ENCODE results near the gene LRSAM1. TPM values are rescaled to one million over a fixed set of nuclear protein-coding genes. Genes with fewer than 3 reads are reported as not detected.

Gene LRSAM1
- total and polyA plus RNA-seq, 4 donors: 6.6 to 9.7 (median 7.1) TPM

DNA sequence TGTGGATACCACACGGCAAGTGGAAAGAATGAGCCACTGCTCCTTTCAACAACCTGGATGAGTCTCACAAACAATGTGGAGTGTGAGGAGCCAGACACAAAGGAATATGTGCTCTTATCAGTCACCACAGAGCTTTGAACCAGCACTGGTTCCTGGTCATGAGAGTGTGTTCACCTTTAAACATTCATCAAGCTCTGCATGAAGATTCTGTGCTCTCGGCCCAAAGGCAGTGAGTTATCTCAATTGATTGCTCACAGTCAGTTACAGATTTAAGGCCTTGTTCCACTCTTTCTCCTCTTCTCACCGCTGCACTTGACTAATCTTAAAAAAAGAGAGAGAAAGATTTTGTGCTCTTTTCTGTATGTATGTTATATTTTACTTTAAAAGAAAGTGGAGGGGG is 19.4 kb downstream of the LRSAM1 start:
- Histone ChIP-seq H3K4me3 (ENCODE audit: low read depth in 1 of 3, low read length in 3 of 3) (no peak overlapping the region), H3K27ac (ENCODE audit: low read depth in 1 of 2, low read length in 2 of 2) (no peak overlapping the region), H3K4me1 (ENCODE audit: control insufficient read depth in 4 of 4, insufficient read depth in 4 of 4, low read length in 3 of 4) (no peaks in the 10 kb centered on the region), H3K36me3 (ENCODE audit: control insufficient read depth in 4 of 4, insufficient read depth in 3 of 4, low read depth in 1 of 4, low read length in 3 of 4) (peaks cover 3 to 43% (median 21%) of the 10 kb centered on the region in 4 donors), H3K9ac (ENCODE audit: low read depth in 1 of 2, low read length in 2 of 2) (no peak overlapping the region), H3K27me3 (ENCODE audit: control insufficient read depth in 4 of 4, insufficient read depth in 4 of 4, low read length in 3 of 4) (no peaks in the 10 kb centered on the region), H3K9me3 (ENCODE audit: control insufficient read depth in 4 of 4, low read length in 3 of 4) (no peaks in the 10 kb centered on the region)
- TF ChIP-seq HNF4A (conservative IDR thresholded peaks at IDR 0.05): no peak
- no peak for TF ChIP-seq HNF4G (IDR thresholded peaks at IDR 0.05)
- no peak for TF ChIP-seq TAF1 (conservative IDR thresholded peaks at IDR 0.05)
- TF ChIP-seq RAD21 (IDR thresholded peaks at IDR 0.05): no peak
- TF ChIP-seq, protein P1, sequence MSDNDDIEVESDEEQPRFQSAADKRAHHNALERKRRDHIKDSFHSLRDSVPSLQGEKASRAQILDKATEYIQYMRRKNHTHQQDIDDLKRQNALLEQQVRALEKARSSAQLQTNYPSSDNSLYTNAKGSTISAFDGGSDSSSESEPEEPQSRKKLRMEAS (IDR thresholded peaks at IDR 0.05): no peak
- no peak for TF ChIP-seq NR2F2 (IDR thresholded peaks at IDR 0.05)
- TF ChIP-seq YY1 (IDR thresholded peaks at IDR 0.05): no peak
- no peak for TF ChIP-seq FOXA1 (IDR thresholded peaks at IDR 0.05)
- WGBS: 98% methylated on average over 3 of the region's 3 CpGs
- no peak for DNase-seq (ENCODE audit: low spot score)

DNA sequence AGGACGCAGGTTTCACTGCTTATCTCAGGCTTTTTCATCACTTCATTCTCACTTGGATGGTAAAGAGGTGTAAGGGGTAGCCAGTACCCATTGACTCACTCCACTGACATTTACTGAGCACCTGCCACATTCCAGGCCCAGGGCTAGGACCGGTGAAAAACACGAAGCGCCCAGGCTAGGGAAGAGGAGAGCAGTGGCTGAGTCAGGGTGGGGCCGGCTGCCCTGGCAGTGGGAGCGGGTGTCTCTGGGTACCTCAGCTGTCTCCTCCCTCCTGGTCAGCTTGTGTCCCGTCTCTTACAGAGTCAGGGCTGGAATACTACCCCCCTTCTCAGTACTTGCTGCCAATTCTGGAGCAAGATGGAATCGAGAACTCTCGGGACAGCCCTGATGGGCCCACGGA is 22.2 kb downstream of the LRSAM1 start:
- Histone ChIP-seq H3K9ac (ENCODE audit: low read depth in 1 of 2, low read length in 2 of 2) (no peak overlapping the region), H3K9me3 (ENCODE audit: control insufficient read depth in 4 of 4, low read length in 3 of 4) (no peaks in the 10 kb centered on the region), H3K4me3 (ENCODE audit: low read depth in 1 of 3, low read length in 3 of 3) (no peak overlapping the region), H3K4me1 (ENCODE audit: control insufficient read depth in 4 of 4, insufficient read depth in 4 of 4, low read length in 3 of 4) (no peaks in the 10 kb centered on the region), H3K27ac (ENCODE audit: low read depth in 1 of 2, low read length in 2 of 2) (no peak overlapping the region), H3K27me3 (ENCODE audit: control insufficient read depth in 4 of 4, insufficient read depth in 4 of 4, low read length in 3 of 4) (no peaks in the 10 kb centered on the region), H3K36me3 (ENCODE audit: control insufficient read depth in 4 of 4, insufficient read depth in 3 of 4, low read depth in 1 of 4, low read length in 3 of 4) (peaks cover 1 to 45% (median 19%) of the 10 kb centered on the region in 4 donors)
- DNase-seq (ENCODE audit: low spot score): no peak
- TF ChIP-seq FOXA1 (IDR thresholded peaks at IDR 0.05) (no peak), HNF4A (conservative IDR thresholded peaks at IDR 0.05) (no peak), SP1 (IDR thresholded peaks at IDR 0.05) (no peak), JUND (IDR thresholded peaks at IDR 0.05) (no peak), NR2F2 (IDR thresholded peaks at IDR 0.05) (no peak), RXRA (IDR thresholded peaks at IDR 0.05) (no peak), RAD21 (IDR thresholded peaks at IDR 0.05) (no peak), FOXA2 (IDR thresholded peaks at IDR 0.05) (no peak), GABPA (IDR thresholded peaks at IDR 0.05 in 1 of 2, conservative IDR thresholded peaks at IDR 0.05 in 1 of 2) (no peak), EGR1 (IDR thresholded peaks at IDR 0.05; ENCODE audit: low read depth in 2 of 2) (no peak), TAF1 (conservative IDR thresholded peaks at IDR 0.05) (no peak)
- TF ChIP-seq, protein P1 (IDR thresholded peaks at IDR 0.05): no peak
- TF ChIP-seq, protein P2, sequence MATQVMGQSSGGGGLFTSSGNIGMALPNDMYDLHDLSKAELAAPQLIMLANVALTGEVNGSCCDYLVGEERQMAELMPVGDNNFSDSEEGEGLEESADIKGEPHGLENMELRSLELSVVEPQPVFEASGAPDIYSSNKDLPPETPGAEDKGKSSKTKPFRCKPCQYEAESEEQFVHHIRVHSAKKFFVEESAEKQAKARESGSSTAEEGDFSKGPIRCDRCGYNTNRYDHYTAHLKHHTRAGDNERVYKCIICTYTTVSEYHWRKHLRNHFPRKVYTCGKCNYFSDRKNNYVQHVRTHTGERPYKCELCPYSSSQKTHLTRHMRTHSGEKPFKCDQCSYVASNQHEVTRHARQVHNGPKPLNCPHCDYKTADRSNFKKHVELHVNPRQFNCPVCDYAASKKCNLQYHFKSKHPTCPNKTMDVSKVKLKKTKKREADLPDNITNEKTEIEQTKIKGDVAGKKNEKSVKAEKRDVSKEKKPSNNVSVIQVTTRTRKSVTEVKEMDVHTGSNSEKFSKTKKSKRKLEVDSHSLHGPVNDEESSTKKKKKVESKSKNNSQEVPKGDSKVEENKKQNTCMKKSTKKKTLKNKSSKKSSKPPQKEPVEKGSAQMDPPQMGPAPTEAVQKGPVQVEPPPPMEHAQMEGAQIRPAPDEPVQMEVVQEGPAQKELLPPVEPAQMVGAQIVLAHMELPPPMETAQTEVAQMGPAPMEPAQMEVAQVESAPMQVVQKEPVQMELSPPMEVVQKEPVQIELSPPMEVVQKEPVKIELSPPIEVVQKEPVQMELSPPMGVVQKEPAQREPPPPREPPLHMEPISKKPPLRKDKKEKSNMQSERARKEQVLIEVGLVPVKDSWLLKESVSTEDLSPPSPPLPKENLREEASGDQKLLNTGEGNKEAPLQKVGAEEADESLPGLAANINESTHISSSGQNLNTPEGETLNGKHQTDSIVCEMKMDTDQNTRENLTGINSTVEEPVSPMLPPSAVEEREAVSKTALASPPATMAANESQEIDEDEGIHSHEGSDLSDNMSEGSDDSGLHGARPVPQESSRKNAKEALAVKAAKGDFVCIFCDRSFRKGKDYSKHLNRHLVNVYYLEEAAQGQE (IDR thresholded peaks at IDR 0.05): no peak
- TF ChIP-seq, protein P3, sequence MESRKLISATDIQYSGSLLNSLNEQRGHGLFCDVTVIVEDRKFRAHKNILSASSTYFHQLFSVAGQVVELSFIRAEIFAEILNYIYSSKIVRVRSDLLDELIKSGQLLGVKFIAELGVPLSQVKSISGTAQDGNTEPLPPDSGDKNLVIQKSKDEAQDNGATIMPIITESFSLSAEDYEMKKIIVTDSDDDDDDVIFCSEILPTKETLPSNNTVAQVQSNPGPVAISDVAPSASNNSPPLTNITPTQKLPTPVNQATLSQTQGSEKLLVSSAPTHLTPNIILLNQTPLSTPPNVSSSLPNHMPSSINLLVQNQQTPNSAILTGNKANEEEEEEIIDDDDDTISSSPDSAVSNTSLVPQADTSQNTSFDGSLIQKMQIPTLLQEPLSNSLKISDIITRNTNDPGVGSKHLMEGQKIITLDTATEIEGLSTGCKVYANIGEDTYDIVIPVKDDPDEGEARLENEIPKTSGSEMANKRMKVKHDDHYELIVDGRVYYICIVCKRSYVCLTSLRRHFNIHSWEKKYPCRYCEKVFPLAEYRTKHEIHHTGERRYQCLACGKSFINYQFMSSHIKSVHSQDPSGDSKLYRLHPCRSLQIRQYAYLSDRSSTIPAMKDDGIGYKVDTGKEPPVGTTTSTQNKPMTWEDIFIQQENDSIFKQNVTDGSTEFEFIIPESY (IDR thresholded peaks at IDR 0.05): no peak
- TF ChIP-seq, protein P4, sequence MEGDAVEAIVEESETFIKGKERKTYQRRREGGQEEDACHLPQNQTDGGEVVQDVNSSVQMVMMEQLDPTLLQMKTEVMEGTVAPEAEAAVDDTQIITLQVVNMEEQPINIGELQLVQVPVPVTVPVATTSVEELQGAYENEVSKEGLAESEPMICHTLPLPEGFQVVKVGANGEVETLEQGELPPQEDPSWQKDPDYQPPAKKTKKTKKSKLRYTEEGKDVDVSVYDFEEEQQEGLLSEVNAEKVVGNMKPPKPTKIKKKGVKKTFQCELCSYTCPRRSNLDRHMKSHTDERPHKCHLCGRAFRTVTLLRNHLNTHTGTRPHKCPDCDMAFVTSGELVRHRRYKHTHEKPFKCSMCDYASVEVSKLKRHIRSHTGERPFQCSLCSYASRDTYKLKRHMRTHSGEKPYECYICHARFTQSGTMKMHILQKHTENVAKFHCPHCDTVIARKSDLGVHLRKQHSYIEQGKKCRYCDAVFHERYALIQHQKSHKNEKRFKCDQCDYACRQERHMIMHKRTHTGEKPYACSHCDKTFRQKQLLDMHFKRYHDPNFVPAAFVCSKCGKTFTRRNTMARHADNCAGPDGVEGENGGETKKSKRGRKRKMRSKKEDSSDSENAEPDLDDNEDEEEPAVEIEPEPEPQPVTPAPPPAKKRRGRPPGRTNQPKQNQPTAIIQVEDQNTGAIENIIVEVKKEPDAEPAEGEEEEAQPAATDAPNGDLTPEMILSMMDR (IDR thresholded peaks at IDR 0.05; ENCODE audit: low read depth, low read length, missing input control): no peak
- WGBS: 97% methylated on average over 10 of the region's 10 CpGs

Data from liver (tissue), 9 donors.